Midbrain (tissue), 1 donor: Measurements from ENCODE around the gene IST1.
A peak's percentile ranks its signal among the peaks of the same experiment; 100 is the strongest.
"Not testable (repeated sequence)": the region's sequence is repeated elsewhere in the genome, so short reads cannot be mapped to it uniquely, and the experiment has no call there.

Source experiments
- DNase-seq: peaks from one replicate; lab custom pipeline; 2025; lab: John Stamatoyannopoulos, UW

The IST1 gene

GRCh38 chr16:71882505-71883167 is 12.7 kb upstream of the IST1 start:
- DNase-seq = peak; percentile 72

- DNase-seq = peak; percentile 36
Observed at GRCh38 chr16:71883168-71883848, 12.0 kb upstream of the IST1 start.

GRCh38 chr16:71883849-71884638 is 11.3 kb upstream of the IST1 start, which contains the start of gene ZNF821:
Gene ZNF821 (minus strand): TSS chr16:71884182. CDS start chr16:71879946, 4,236 bp downstream.
- DNase-seq = peak; percentile 72

- no peak for DNase-seq
Observed at GRCh38 chr16:71885261-71885650, 10.1 kb upstream of the IST1 start.

- DNase-seq = no peak
Observed at GRCh38 chr16:71889147-71889546, 6.2 kb upstream of the IST1 start.

GRCh38 chr16:71893888-71894228 is 1.5 kb upstream of the IST1 start:
- no peak for DNase-seq

- DNase-seq = peak; percentile 62
Observed at GRCh38 chr16:71894229-71894920, 956 bp upstream of the IST1 start.

- DNase-seq = peak; percentile 16
Observed at GRCh38 chr16:71895679-71896365, 491 bp downstream of the IST1 start.

GRCh38 chr16:71896764-71897368 is 1.5 kb downstream of the IST1 start:
- DNase-seq = no peak

GRCh38 chr16:71899171-71899570 is 3.8 kb downstream of the IST1 start:
- no peak for DNase-seq

GRCh38 chr16:71902656-71903365 is 7.5 kb downstream of the IST1 start:
- DNase-seq = no peak

- DNase-seq = no peak
Observed at GRCh38 chr16:71903608-71904007, 8.3 kb downstream of the IST1 start.

GRCh38 chr16:71904239-71904638 is 8.9 kb downstream of the IST1 start:
- DNase-seq = no peak

GRCh38 chr16:71905765-71906164 is 10.4 kb downstream of the IST1 start:
- not testable (repeated sequence) for DNase-seq

GRCh38 chr16:71911121-71911520 is 15.8 kb downstream of the IST1 start:
- no peak for DNase-seq

GRCh38 chr16:71912534-71913275 is 17.4 kb downstream of the IST1 start:
- no peak for DNase-seq

- DNase-seq = no peak
Observed at GRCh38 chr16:71914802-71915201, 19.5 kb downstream of the IST1 start.

GRCh38 chr16:71915350-71915749 is 20.0 kb downstream of the IST1 start:
- DNase-seq = no peak

GRCh38 chr16:71916397-71916920 is 21.1 kb downstream of the IST1 start:
- peak; percentile 21 for DNase-seq

GRCh38 chr16:71917900-71918299 is 22.6 kb downstream of the IST1 start:
- DNase-seq = no peak
